Measurements from ENCODE around the gene MAVS. TPM values are rescaled to one million over a fixed set of nuclear protein-coding genes. Genes with fewer than 3 reads are reported as not detected.
A peak's percentile ranks its signal among the peaks of the same experiment; 100 is the strongest.
"Not testable (repeated sequence)": the region's sequence is repeated elsewhere in the genome, so short reads cannot be mapped to it uniquely, and the experiment has no call there.

MAVS gene
- total RNA-seq, 1 donor from 2014 or later = 22.2 TPM

DNA sequence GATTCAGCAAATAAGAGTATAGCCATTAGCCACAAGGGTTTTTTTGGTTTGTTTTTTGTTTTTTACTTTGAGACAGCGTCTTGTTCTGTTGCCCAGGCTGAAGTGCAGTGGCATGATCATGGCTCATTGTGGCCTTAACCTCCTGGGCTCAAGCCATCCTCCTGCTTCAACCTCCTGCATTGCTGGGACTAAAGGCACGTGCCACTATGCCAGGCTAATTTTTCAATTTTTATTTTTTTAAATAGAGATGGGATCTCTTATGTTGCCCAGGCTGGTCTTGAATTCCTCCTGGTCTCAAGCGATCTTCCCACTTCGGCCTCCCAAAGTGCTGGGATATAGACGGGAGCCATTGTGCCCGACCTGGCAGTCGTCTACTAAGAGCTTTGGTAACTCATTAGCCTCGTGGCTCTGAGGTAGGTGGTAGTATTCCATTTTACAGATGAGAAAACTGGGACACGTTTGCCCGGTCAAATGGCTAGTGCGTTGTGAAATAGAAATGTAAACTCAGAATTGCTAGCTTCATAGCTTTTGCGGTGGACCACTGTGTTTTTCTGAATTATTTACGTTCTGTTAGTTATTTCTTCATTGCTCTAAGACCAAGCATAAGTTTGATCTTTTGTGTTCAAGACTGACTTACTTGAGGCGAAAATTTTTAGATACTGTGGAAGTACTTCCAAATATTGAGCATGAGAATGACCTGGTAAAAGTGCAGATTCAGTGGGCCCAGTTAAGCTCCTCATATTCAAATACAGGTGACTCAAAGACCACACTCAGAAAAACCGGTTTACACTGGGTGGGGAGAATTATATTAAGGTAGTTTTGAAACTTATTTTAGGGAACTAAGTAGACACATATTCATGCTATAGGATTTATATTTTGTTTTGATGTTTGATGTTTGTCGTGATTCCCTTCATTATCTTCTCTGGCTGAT is 44.6 kb downstream of the MAVS start:
- peak overlapping the region; percentile 95 for H3K4me3 ChIP-seq (ENCODE audit: low read depth, low read length)
- TF ChIP-seq, protein P1, sequence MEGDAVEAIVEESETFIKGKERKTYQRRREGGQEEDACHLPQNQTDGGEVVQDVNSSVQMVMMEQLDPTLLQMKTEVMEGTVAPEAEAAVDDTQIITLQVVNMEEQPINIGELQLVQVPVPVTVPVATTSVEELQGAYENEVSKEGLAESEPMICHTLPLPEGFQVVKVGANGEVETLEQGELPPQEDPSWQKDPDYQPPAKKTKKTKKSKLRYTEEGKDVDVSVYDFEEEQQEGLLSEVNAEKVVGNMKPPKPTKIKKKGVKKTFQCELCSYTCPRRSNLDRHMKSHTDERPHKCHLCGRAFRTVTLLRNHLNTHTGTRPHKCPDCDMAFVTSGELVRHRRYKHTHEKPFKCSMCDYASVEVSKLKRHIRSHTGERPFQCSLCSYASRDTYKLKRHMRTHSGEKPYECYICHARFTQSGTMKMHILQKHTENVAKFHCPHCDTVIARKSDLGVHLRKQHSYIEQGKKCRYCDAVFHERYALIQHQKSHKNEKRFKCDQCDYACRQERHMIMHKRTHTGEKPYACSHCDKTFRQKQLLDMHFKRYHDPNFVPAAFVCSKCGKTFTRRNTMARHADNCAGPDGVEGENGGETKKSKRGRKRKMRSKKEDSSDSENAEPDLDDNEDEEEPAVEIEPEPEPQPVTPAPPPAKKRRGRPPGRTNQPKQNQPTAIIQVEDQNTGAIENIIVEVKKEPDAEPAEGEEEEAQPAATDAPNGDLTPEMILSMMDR (conservative IDR thresholded peaks at IDR 0.05; ENCODE audit: low read depth, low read length) = no peak
- DNase-seq (ENCODE audit: low read depth) = no peak

DNA sequence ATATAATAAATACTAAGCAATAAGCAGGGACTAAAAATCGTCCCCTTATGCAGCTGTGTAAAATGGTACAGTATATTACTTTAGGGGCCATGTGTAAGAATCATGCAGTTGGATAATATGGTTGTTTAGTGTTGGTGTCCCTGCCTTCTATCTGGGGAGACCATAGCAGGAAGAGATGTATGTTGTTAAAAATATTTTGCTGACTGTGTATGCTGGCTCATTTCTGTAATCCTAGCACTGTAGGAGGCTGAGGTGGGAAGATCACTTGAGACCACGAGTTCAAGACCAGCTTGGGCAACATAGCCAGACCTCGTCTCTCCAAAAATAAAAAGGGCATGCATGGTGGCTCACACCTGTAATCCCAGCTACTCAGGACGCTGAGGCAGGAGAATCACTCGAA is 48.2 kb downstream of the MAVS start:
- no peak for DNase-seq (ENCODE audit: low read depth)
- TF ChIP-seq, protein P1 (conservative IDR thresholded peaks at IDR 0.05; ENCODE audit: low read depth, low read length) = no peak
- no peak overlapping the region for H3K4me3 ChIP-seq (ENCODE audit: low read depth, low read length)

DNA sequence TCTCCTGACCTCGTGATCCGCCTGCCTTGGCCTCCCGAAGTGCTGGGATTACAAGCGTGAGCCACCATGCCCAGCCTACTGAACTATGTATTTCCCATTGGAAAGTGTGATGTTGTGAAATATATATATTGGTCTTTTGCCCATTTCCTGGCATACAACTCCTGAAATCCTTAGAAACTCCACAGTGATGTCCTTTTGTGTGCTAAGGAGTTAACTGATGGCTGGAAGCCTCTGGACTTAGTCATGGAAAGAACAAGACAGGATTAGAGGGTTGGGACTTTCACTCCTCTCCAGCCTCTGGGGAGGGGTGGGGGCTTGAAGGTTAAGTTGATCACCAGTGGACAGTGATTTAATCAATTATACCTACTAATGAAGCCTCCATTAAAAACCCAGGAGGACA is 49.7 kb downstream of the MAVS start:
- no peak overlapping the region for H3K4me3 ChIP-seq (ENCODE audit: low read depth, low read length)
- TF ChIP-seq, protein P1 (conservative IDR thresholded peaks at IDR 0.05; ENCODE audit: low read depth, low read length) = no peak

DNA sequence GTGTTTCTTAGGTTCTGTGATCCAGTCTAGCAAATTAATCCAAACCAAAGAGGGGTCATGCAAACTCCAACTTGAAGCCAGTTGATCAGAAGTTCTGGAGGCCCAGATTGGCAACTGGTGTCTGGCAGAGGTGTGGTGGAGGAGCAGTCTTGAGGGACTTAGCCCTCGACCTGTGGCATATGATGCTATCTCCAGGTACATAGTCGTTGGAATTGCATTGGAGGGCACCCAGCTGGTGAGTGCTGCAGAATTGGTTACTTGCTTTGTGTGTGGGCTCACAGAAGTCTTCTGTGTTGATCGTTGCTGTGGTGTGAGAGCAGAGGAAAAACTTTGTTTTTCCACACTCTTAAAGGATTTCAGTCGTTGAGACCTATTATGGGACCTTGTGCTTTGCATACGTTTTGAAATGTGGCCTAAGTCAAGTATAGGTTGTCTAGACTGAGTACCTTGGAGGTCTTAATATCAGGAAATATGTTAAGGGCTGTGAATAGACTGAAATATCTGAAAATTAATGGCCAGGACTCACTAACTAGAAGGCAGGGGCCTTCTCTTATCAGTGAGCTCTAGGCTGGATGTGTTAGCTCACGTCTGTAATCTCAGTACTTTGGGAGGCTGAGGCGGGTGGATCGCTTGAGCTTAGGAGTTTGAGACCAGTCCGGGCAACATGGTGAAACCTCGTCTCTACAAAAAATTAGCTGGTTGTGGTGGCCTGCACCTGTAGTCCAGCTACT is 50.4 kb downstream of the MAVS start:
- DNase-seq (ENCODE audit: low read depth) = no peak
- H3K4me3 ChIP-seq (ENCODE audit: low read depth, low read length) = no peak overlapping the region

More for the DNA sequence above, 49.7 kb downstream of the MAVS start:
- DNase-seq (ENCODE audit: low read depth) = no peak

DNA sequence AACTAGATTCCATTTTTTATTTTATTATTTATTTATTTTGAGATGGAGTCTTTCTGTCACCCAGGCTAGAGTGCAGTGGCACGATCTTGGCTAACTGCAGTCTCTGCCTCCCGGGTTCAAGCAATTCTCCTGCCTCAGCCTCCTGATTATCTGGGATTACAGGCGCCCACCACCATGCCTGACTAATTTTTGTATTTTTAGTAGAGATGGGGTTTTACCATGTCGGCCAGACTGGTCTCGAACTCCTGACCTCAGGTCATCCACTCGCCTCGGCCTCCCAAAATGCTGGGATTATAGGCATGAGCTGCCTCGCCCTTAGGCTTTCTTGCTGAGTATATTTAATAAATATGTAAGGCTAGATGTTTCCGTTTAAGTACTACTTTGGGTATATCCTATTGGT is 51.5 kb downstream of the MAVS start:
- not testable (repeated sequence) for H3K4me3 ChIP-seq (ENCODE audit: low read depth, low read length); DNase-seq (ENCODE audit: low read depth)

More for the DNA sequence above, 50.4 kb downstream of the MAVS start:
- TF ChIP-seq, protein P1 (conservative IDR thresholded peaks at IDR 0.05; ENCODE audit: low read depth, low read length) = no peak

DNA sequence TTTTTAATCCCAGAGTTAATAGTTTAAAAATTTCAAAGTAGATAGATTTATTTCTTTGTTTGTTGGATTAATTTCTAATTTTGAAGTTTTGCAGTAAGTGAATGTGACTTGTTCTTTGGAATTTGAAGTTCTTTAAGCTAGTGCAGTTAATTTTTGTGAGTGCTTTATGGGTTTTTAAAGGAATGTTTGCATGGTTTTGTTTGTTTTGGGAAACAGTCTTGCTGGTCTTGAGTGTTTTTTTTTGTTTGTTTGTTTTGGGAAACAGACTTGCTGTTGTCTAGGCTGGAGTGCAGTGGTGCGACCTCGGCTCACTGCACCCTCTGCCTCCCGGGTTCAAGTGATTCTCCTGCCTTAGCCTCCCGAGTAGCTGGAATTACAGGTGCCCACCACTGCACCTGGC is 52.0 kb downstream of the MAVS start:
- H3K4me3 ChIP-seq (ENCODE audit: low read depth, low read length) = no peak overlapping the region
- no peak for DNase-seq (ENCODE audit: low read depth)
- TF ChIP-seq, protein P1 (conservative IDR thresholded peaks at IDR 0.05; ENCODE audit: low read depth, low read length) = no peak

DNA sequence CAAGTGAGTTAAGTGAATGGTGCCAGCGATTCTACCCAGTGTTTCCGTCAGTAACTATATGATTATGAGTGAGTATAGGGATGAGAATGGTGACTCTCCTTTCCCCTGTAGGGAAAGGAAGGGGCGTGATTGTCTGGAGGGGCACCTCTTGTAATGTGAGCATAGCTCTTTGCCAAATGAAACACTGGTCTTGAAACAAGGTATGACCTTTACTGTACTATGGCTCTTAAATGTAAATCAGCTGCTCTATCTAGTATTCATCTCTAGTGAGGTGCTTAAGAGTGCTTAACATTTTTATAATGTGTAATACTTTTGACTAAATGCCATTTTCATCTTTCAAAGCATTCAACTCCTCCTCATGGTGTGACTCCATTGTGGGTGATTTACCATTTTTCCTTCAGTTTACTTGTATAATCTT is 53.6 kb downstream of the MAVS start:
- H3K4me3 ChIP-seq (ENCODE audit: low read depth, low read length) = no peak overlapping the region

More for the DNA sequence above, 53.6 kb downstream of the MAVS start:
- no peak for DNase-seq (ENCODE audit: low read depth)
- TF ChIP-seq, protein P1 (conservative IDR thresholded peaks at IDR 0.05; ENCODE audit: low read depth, low read length) = no peak
